SK-N-SH treated with all-trans-retinoic acid at 6 μM for 48 hours (cell line): ENCODE data around the gene SEC14L5.
A peak's percentile ranks its signal among the peaks of the same experiment; 100 is the strongest.

Experiments used
- ATAC-seq: fragments of 200-7000 bp; cut with Tn5 transposase; 3 replicates; pipeline ENCODE4 v1.9.1; 2020; ENCODE audit warnings: mild to moderate bottlenecking, moderate library complexity
- BACH2 ChIP-seq: fragments of 250-450 bp; sonication (Bioruptor Pico); IDR thresholded peaks from 2 replicates; pipeline ENCODE4 v1.9.0; 2021; ENCODE audit warnings: mild to moderate bottlenecking, borderline replicate concordance
- CREB5 ChIP-seq: fragments of 250-450 bp; sonication (Bioruptor Pico); IDR thresholded peaks from 2 replicates; pipeline ENCODE4 v1.5.1; 2020; ENCODE audit warnings: low read depth, mild to moderate bottlenecking, moderate library complexity
- CSDC2 ChIP-seq: fragments of 250-450 bp; sonication (Bioruptor Pico); IDR thresholded peaks from 2 replicates; pipeline ENCODE4 v1.5.0; 2020; ENCODE audit warnings: mild to moderate bottlenecking, moderate library complexity
- CSRNP3 ChIP-seq: fragments of 250-450 bp; sonication (Bioruptor Pico); IDR thresholded peaks from 2 replicates; pipeline ENCODE4 v1.5.1; 2021; ENCODE audit warnings: mild to moderate bottlenecking, moderate library complexity
- ESRRG ChIP-seq: fragments of 250-450 bp; sonication (Bioruptor Pico); IDR thresholded peaks from 2 replicates; pipeline ENCODE4 v1.6.1; 2021; ENCODE audit warnings: mild to moderate bottlenecking
- OSR1 ChIP-seq: fragments of 250-450 bp; sonication (Bioruptor Pico); IDR thresholded peaks from 2 replicates; pipeline ENCODE4 v1.8.0; 2022; ENCODE audit warnings: moderate library complexity, mild to moderate bottlenecking, inconsistent platforms
- PATZ1 ChIP-seq: fragments of 250-450 bp; sonication (Bioruptor Pico); IDR thresholded peaks from 2 replicates; pipeline ENCODE4 v1.8.0; 2020; ENCODE audit warnings: mild to moderate bottlenecking, moderate library complexity, borderline replicate concordance
- PPARA ChIP-seq: fragments of 250-450 bp; sonication (Bioruptor Pico); IDR thresholded peaks from 2 replicates; pipeline ENCODE4 v1.5.0; 2020; ENCODE audit warnings: mild to moderate bottlenecking, borderline replicate concordance
- RARB ChIP-seq: fragments of 250-450 bp; sonication (Bioruptor Pico); IDR thresholded peaks from 2 replicates; pipeline ENCODE4 v1.8.0; 2021; ENCODE audit warnings: mild to moderate bottlenecking, moderate library complexity
- TCF4 ChIP-seq: fragments of 250-450 bp; sonication (Bioruptor Pico); IDR thresholded peaks from 2 replicates; pipeline ENCODE4 v1.8.0; 2021; ENCODE audit warnings: mild to moderate bottlenecking, moderate library complexity, borderline replicate concordance
- TOX ChIP-seq: fragments of 250-450 bp; sonication (Bioruptor Pico); IDR thresholded peaks from 2 replicates; pipeline ENCODE4 v1.8.0; 2021; ENCODE audit warnings: mild to moderate bottlenecking, moderate library complexity, borderline replicate concordance
- TSHZ2 ChIP-seq: fragments of 250-450 bp; sonication (Bioruptor Pico); IDR thresholded peaks from 2 replicates; pipeline ENCODE4 v1.5.0; 2020; ENCODE audit warnings: mild to moderate bottlenecking, moderate library complexity
- ZC3H10 ChIP-seq: fragments of 250-450 bp; sonication (Bioruptor Pico); IDR thresholded peaks from 2 replicates; pipeline ENCODE4 v1.5.1; 2021; ENCODE audit warnings: mild to moderate bottlenecking, moderate library complexity
- ZNF565 ChIP-seq: fragments of 450-650 bp; formaldehyde crosslinking; conservative IDR thresholded peaks from 2 replicates; pipeline ENCODE4 v1.5.0; 2020; ENCODE audit warnings: low read depth, mild to moderate bottlenecking, moderate library complexity
- ZNF70 ChIP-seq: fragments of 450-650 bp; formaldehyde crosslinking; IDR thresholded peaks from 2 replicates; pipeline ENCODE4 v1.5.0; 2020; ENCODE audit warnings: mild to moderate bottlenecking, moderate library complexity

Gene SEC14L5

GRCh38 chr16:5056352-5056751 lies 98.2 kb downstream of the SEC14L5 start:
- ATAC-seq = peak; percentile 60; the same call in 2 of the 3 replicates
- no peak for TF ChIP-seq CREB5
- TF ChIP-seq TSHZ2 (CRISPR knock-in tag) = no peak
- TF ChIP-seq TOX (CRISPR knock-in tag) = no peak
- TF ChIP-seq ZNF565 (CRISPR knock-in tag) = no peak
- TF ChIP-seq TCF4 (CRISPR knock-in tag) = no peak
- TF ChIP-seq, all 23 proteins: peak for 0

- ATAC-seq = peak; percentile 40
- TF ChIP-seq ESRRG (CRISPR knock-in tag) (no peak), BACH2 (CRISPR knock-in tag) (no peak), CSRNP3 (CRISPR knock-in tag) (no peak), TOX (CRISPR knock-in tag) (no peak), PATZ1 (CRISPR knock-in tag) (no peak), PPARA (no peak), CSDC2 (CRISPR knock-in tag) (no peak), ZNF70 (CRISPR knock-in tag) (no peak), ZNF565 (CRISPR knock-in tag) (no peak), ZC3H10 (CRISPR knock-in tag) (no peak), RARB (no peak), TSHZ2 (CRISPR knock-in tag) (no peak), CREB5 (no peak), OSR1 (no peak)
Measured at GRCh38 chr16:5058476-5058875, 100.3 kb downstream of the SEC14L5 start.

- TF ChIP-seq TOX (CRISPR knock-in tag) (no peak), CSDC2 (CRISPR knock-in tag) (no peak), CREB5 (no peak), ZNF565 (CRISPR knock-in tag) (no peak), OSR1 (no peak)
- no peak for ATAC-seq
Measured at GRCh38 chr16:5059386-5060072, 101.4 kb downstream of the SEC14L5 start.
